GM21825 (cell line): ENCODE data around the gene HMGCL.
"Not testable (repeated sequence)": the region's sequence is repeated elsewhere in the genome, so short reads cannot be mapped to it uniquely, and the experiment has no call there.

ENCODE experiments used
- ATAC-seq: cut with Tn5 transposase; IDR thresholded peaks from one replicate; pipeline ENCODE4 v1.9.1; 2021; ENCODE audit warnings: mild to moderate bottlenecking, moderate library complexity; ENCODE audit not compliant: unreplicated experiment

HMGCL gene

GRCh38 chr1:23827717-23828116, 2.5 kb upstream of the HMGCL start:
- no peak for ATAC-seq

GRCh38 chr1:23826590-23826989, 1.4 kb upstream of the HMGCL start:
- not testable (repeated sequence) for ATAC-seq

GRCh38 chr1:23825762-23826522, 713 bp upstream of the HMGCL start:
- ATAC-seq: peak; percentile 50

GRCh38 chr1:23824711-23825075, 536 bp downstream of the HMGCL start:
- no peak for ATAC-seq

- ATAC-seq: no peak
These were observed 1.5 kb downstream of the HMGCL start for GRCh38 chr1:23823767-23824166.

- ATAC-seq: no peak
These were observed 7.6 kb downstream of the HMGCL start for GRCh38 chr1:23817633-23818032.

- no peak for ATAC-seq
These were observed 8.3 kb downstream of the HMGCL start for GRCh38 chr1:23816906-23817305.

GRCh38 chr1:23816361-23816760, 8.9 kb downstream of the HMGCL start:
- ATAC-seq: no peak

GRCh38 chr1:23814016-23814415, 11.2 kb downstream of the HMGCL start:
- ATAC-seq: no peak

- ATAC-seq: no peak
These were observed 14.2 kb downstream of the HMGCL start for GRCh38 chr1:23810818-23811540.

- ATAC-seq: peak; percentile 56
These were observed 15.5 kb downstream of the HMGCL start for GRCh38 chr1:23809751-23810171.

- no peak for ATAC-seq
These were observed 17.8 kb downstream of the HMGCL start for GRCh38 chr1:23807453-23807852.

GRCh38 chr1:23806280-23806679, 18.9 kb downstream of the HMGCL start:
- no peak for ATAC-seq

- no peak for ATAC-seq
These were observed 20.2 kb downstream of the HMGCL start for GRCh38 chr1:23805025-23805424.

GRCh38 chr1:23804183-23804835, 20.9 kb downstream of the HMGCL start:
- ATAC-seq: no peak

GRCh38 chr1:23803674-23804073, 21.6 kb downstream of the HMGCL start:
- ATAC-seq: no peak

- ATAC-seq: not testable (repeated sequence)
These were observed 22.4 kb downstream of the HMGCL start for GRCh38 chr1:23802809-23803342.

- no peak for ATAC-seq
These were observed 23.4 kb downstream of the HMGCL start for GRCh38 chr1:23801876-23802275.

- ATAC-seq: no peak
These were observed 23.9 kb downstream of the HMGCL start for GRCh38 chr1:23801338-23801748.

GRCh38 chr1:23800400-23801337, 24.6 kb downstream of the HMGCL start, which contains the start of gene GALE:
Gene GALE, minus strand, starts transcription at chr1:23800754. Its CDS starts 1,747 bp downstream, at chr1:23799007.
- ATAC-seq: peak; percentile 71
